WTC11 (cell line): ENCODE measurements around the gene ZBTB32.

ENCODE experiments used
- CBFB ChIP-seq: sonication (generic); formaldehyde crosslinking; IDR thresholded peaks from 2 replicates; pipeline ENCODE4 v1.8.1; 2022; ENCODE audit warnings: mild to moderate bottlenecking, low read depth, missing genetic modification reagents
- CDX4 ChIP-seq: fragments of 250-450 bp; sonication (Bioruptor Pico); IDR thresholded peaks from 2 replicates; pipeline ENCODE4 v1.9.0; 2021; ENCODE audit warnings: moderate library complexity, mild to moderate bottlenecking, inconsistent platforms, borderline replicate concordance
- CTCF ChIP-seq: fragments of 200-600 bp; IDR thresholded peaks from 2 replicates; pipeline ENCODE4 v1.8.0; 2022; ENCODE audit warnings: antibody characterized with exemption
- ESRRA ChIP-seq: sonication (generic); formaldehyde crosslinking; IDR thresholded peaks from 2 replicates; pipeline ENCODE4 v1.8.1; 2022; ENCODE audit warnings: mild to moderate bottlenecking, missing genetic modification reagents, borderline replicate concordance
- KAT7 ChIP-seq: sonication (generic); formaldehyde crosslinking; IDR thresholded peaks from 2 replicates; pipeline ENCODE4 v1.8.1; 2023; ENCODE audit warnings: missing genetic modification reagents, mild to moderate bottlenecking, borderline replicate concordance
- MAX ChIP-seq: sonication (generic); formaldehyde crosslinking; IDR thresholded peaks from 2 replicates; pipeline ENCODE4 v1.8.0; 2022; ENCODE audit warnings: mild to moderate bottlenecking, missing genetic modification reagents
- NFATC4 ChIP-seq: fragments of 250-450 bp; sonication (Bioruptor Pico); IDR thresholded peaks from 2 replicates; pipeline ENCODE4 v1.9.0; 2021; ENCODE audit warnings: mild to moderate bottlenecking
- NR2C2 ChIP-seq: sonication (generic); formaldehyde crosslinking; IDR thresholded peaks from 2 replicates; pipeline ENCODE4 v1.8.0; 2022; ENCODE audit warnings: mild to moderate bottlenecking, missing genetic modification reagents
- ZBTB21 ChIP-seq: sonication (generic); formaldehyde crosslinking; IDR thresholded peaks from 2 replicates; pipeline ENCODE4 v1.8.1; 2023; ENCODE audit warnings: mild to moderate bottlenecking, missing genetic modification reagents, borderline replicate concordance
- ZNF317 ChIP-seq: sonication (generic); formaldehyde crosslinking; IDR thresholded peaks from 2 replicates; pipeline ENCODE4 v1.8.1; 2023; ENCODE audit warnings: low read depth, mild to moderate bottlenecking, moderate library complexity, missing genetic modification reagents, borderline replicate concordance
- TF ChIP-seq, protein P1 (sequence below): sonication (generic); formaldehyde crosslinking; IDR thresholded peaks from 2 replicates; pipeline ENCODE4 v1.8.1; 2023; ENCODE audit warnings: mild to moderate bottlenecking, missing genetic modification reagents
- TF ChIP-seq, protein P2 (sequence below): fragments of 250-450 bp; sonication (Bioruptor Pico); IDR thresholded peaks from 2 replicates; pipeline ENCODE4 v1.8.0; 2021; ENCODE audit warnings: mild to moderate bottlenecking
- TF ChIP-seq, protein P3 (sequence below): sonication (generic); formaldehyde crosslinking; IDR thresholded peaks from 2 replicates; pipeline ENCODE4 v1.8.1; 2022; ENCODE audit warnings: mild to moderate bottlenecking, moderate library complexity, missing genetic modification reagents
- TF ChIP-seq, protein P4 (sequence below): sonication (generic); formaldehyde crosslinking; IDR thresholded peaks from 2 replicates; pipeline ENCODE4 v1.8.0; 2022; ENCODE audit warnings: mild to moderate bottlenecking, missing genetic modification reagents

DNA sequence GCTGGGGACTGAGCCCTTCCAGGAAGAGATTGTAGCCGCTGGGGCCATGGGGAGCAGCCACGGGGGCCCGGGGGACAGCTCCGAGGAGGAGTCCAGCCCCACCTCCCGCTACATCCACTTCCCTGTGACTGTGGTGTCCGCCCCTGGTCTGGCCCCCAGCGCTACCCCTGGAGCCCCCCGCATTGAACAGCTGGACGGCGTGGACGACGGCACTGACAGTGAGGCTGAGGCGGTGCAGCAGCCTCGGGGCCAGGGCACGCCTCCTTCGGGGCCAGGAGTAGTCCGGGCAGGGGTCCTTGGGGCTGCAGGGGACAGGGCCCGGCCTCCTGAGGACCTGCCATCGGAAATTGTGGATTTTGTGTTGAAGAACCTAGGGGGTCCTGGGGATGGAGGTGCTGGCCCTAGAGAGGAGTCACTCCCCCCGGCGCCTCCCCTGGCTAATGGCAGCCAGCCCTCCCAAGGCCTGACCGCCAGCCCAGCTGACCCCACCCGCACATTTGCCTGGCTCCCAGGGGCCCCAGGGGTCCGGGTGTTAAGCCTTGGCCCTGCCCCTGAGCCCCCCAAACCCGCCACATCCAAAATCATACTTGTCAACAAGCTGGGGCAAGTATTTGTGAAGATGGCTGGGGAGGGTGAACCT lies 28.3 kb downstream of the ZBTB32 start:
- no peak for TF ChIP-seq CTCF
- TF ChIP-seq ESRRA (CRISPR knock-in tag): no peak
- no peak for TF ChIP-seq MAX
- TF ChIP-seq KAT7 (CRISPR knock-in tag): no peak
- TF ChIP-seq ZNF317 (CRISPR knock-in tag): no peak
- TF ChIP-seq CBFB: no peak
- TF ChIP-seq NFATC4 (CRISPR knock-in tag): no peak
- no peak for TF ChIP-seq CDX4 (CRISPR knock-in tag)
- TF ChIP-seq, protein P1, sequence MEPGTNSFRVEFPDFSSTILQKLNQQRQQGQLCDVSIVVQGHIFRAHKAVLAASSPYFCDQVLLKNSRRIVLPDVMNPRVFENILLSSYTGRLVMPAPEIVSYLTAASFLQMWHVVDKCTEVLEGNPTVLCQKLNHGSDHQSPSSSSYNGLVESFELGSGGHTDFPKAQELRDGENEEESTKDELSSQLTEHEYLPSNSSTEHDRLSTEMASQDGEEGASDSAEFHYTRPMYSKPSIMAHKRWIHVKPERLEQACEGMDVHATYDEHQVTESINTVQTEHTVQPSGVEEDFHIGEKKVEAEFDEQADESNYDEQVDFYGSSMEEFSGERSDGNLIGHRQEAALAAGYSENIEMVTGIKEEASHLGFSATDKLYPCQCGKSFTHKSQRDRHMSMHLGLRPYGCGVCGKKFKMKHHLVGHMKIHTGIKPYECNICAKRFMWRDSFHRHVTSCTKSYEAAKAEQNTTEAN (CRISPR knock-in tag): no peak
- no peak for TF ChIP-seq NR2C2 (CRISPR knock-in tag)
- TF ChIP-seq, protein P2, sequence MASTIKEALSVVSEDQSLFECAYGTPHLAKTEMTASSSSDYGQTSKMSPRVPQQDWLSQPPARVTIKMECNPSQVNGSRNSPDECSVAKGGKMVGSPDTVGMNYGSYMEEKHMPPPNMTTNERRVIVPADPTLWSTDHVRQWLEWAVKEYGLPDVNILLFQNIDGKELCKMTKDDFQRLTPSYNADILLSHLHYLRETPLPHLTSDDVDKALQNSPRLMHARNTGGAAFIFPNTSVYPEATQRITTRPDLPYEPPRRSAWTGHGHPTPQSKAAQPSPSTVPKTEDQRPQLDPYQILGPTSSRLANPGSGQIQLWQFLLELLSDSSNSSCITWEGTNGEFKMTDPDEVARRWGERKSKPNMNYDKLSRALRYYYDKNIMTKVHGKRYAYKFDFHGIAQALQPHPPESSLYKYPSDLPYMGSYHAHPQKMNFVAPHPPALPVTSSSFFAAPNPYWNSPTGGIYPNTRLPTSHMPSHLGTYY (CRISPR knock-in tag): no peak
- TF ChIP-seq, protein P3, sequence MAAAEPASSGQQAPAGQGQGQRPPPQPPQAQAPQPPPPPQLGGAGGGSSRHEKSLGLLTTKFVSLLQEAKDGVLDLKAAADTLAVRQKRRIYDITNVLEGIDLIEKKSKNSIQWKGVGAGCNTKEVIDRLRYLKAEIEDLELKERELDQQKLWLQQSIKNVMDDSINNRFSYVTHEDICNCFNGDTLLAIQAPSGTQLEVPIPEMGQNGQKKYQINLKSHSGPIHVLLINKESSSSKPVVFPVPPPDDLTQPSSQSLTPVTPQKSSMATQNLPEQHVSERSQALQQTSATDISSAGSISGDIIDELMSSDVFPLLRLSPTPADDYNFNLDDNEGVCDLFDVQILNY (CRISPR knock-in tag): no peak
- TF ChIP-seq, protein P4, sequence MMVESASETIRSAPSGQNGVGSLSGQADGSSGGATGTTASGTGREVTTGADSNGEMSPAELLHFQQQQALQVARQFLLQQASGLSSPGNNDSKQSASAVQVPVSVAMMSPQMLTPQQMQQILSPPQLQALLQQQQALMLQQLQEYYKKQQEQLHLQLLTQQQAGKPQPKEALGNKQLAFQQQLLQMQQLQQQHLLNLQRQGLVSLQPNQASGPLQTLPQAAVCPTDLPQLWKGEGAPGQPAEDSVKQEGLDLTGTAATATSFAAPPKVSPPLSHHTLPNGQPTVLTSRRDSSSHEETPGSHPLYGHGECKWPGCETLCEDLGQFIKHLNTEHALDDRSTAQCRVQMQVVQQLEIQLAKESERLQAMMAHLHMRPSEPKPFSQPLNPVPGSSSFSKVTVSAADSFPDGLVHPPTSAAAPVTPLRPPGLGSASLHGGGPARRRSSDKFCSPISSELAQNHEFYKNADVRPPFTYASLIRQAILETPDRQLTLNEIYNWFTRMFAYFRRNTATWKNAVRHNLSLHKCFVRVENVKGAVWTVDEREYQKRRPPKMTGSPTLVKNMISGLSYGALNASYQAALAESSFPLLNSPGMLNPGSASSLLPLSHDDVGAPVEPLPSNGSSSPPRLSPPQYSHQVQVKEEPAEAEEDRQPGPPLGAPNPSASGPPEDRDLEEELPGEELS (CRISPR knock-in tag): no peak
- TF ChIP-seq ZBTB21 (CRISPR knock-in tag): no peak
